Adrenal gland (tissue), 19 donors: ENCODE results near the gene DDX51. TPM values are rescaled to one million over a fixed set of nuclear protein-coding genes. Genes with fewer than 3 reads are reported as not detected.

Experiments used
- DNase-seq, 7 donors: peaks; one replicate each; pipeline ENCODE4 v3.0.0-alpha.2; 2019 to 2020
- H3K27ac ChIP-seq, 5 donors: fragments of 200-600 bp; sonication (generic) in 4 of 5; 1 replicate in 3 of 5; 2 replicates in 2 of 5; pipeline versions ENCODE4 v1.5.1 to v1.8.0; 2016 to 2020; ENCODE audit warnings: mild to moderate bottlenecking in 1 of 5
- H3K27me3 ChIP-seq: fragments of 200-600 bp; 2 replicates; pipeline ENCODE4 v1.8.0; 2021
- H3K36me3 ChIP-seq, 2 donors: fragments of 200-600 bp; replicated peaks in 1 of 2; 1 replicate in 1 of 2; 2 replicates in 1 of 2; pipeline versions ENCODE4 v1.5.1 to v1.8.0; 2018 to 2022
- H3K4me1 ChIP-seq, 2 donors: fragments of 200-600 bp; replicated peaks in 1 of 2; 1 replicate in 1 of 2; 2 replicates in 1 of 2; pipeline versions ENCODE4 v1.5.1 to v1.8.0; 2018 to 2021
- H3K4me3 ChIP-seq, 4 donors: fragments of 200-600 bp; sonication (generic) in 3 of 4; one replicate each; pipeline ENCODE4 v1.5.1; 2016 to 2018
- H3K9me3 ChIP-seq, 3 donors: fragments of 200-600 bp; sonication (generic) in 1 of 3; replicated peaks in 1 of 3; 1 replicate in 2 of 3; 2 replicates in 1 of 3; pipeline versions ENCODE4 v1.5.1 to v1.8.0; 2016 to 2021
- CTCF ChIP-seq, 6 experiments: fragments of 450-650 bp in 4 of 6; fragments of 200-600 bp in 2 of 6; sonication (generic) in 1 of 6; IDR thresholded peaks; 1 replicate in 5 of 6; 2 replicates in 1 of 6; pipeline versions ENCODE4 v1.5.1 to v1.8.0; 2016 to 2021; ENCODE audit warnings: antibody characterized with exemption in 6 of 6, mild to moderate bottlenecking in 2 of 6, moderate library complexity in 1 of 6
- POLR2A ChIP-seq, 2 donors: fragments of 450-650 bp; IDR thresholded peaks; one replicate each; pipeline ENCODE4 v1.6.1; 2017; ENCODE audit warnings: antibody characterized with exemption in 2 of 2, mild to moderate bottlenecking in 2 of 2, moderate library complexity in 1 of 2
- WGBS, 4 donors: extraction: QIAGEN DNeasy Blood & Tissue Kit in 2 of 4; methylation state at CpG; one replicate each; pipeline versions ENCODE4 v1.1.5 to v1.1.7; 2013 to 2017; 5-methylcytosine and 5-hydroxymethylcytosine counted together
- intact Hi-C, 2 donors: fragments of 100-400 bp; cut with DNase I; formaldehyde crosslinking; loops; one replicate each; pipeline versions ENCODE4 v1.14.1 to v1.15.0; 2022 to 2023
- long read RNA-seq, 10 donors: library from polyadenylated mRNA in 3 of 10; unstranded in 2 of 10; stranded (forward) in 1 of 10; transcript quantifications; one replicate each; pipeline ENCODE4 v2.0.0 and lab custom pipeline, GENCODE V29; 2021 to 2026
- polyA plus RNA-seq, 3 donors: library from polyadenylated mRNA; stranded (reverse); fragments of 200-250 nt in 2 of 3; fragments of 350-450 nt in 1 of 3; fragmentation: Illumina TruSeq in 1 of 3; extraction: RNeasy Lipid Tissue Mini Kit (QIAGEN cat#74804) in 1 of 3; gene quantifications; one replicate each; pipeline ENCODE4 v1.2.3, GENCODE V29; 2013 to 2014
- total RNA-seq, 9 donors: library from RNA; depleted of rRNA in 4 of 9; stranded (reverse); fragments of >200 nt in 4 of 9; fragments of 120-200 nt in 1 of 9; fragmentation: NEBNext Ultra II Directional in 1 of 9; extraction: Animal tissue kit (Norgen Biotek cat#: 25700) in 1 of 9; gene quantifications; one replicate each; pipeline versions ENCODE4 v1.1.0 to v1.2.4, GENCODE V29; 2013 to 2023
- donor health status: healthy with polysubstance abuse.
- donor health status: Bipolar disorder and iron deficiency.
- donor health status: DM: yes; HTN: yes; CAD: no.
- donor health status: DM: no; HTN: no; CAD: no.
- donor health status: DM: no; HTN: no; CAD: no.
- donor health status: DM: yes; HTN: yes; CAD: no.

The DDX51 gene, protein sequence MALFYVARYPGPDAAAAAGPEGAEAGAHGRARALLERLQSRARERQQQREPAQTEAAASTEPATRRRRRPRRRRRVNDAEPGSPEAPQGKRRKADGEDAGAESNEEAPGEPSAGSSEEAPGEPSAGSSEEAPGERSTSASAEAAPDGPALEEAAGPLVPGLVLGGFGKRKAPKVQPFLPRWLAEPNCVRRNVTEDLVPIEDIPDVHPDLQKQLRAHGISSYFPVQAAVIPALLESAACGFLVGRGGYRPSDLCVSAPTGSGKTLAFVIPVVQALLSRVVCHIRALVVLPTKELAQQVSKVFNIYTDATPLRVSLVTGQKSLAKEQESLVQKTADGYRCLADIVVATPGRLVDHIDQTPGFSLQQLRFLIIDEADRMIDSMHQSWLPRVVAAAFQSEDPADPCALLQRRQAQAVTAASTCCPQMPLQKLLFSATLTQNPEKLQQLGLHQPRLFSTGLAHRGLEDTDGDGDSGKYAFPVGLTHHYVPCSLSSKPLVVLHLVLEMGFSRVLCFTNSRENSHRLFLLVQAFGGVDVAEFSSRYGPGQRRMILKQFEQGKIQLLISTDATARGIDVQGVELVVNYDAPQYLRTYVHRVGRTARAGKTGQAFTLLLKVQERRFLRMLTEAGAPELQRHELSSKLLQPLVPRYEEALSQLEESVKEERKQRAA
- 10 to 100 TPM in 8 of 9 donors, 1 to 10 TPM in 1; 4.8 to 22.5 (median 14.2) TPM for total RNA-seq
- polyA plus RNA-seq, result 10 to 100 TPM in 2 of 3 donors, 1 to 10 TPM in 1; 7.5 to 64.4 (median 29.9) TPM
- long read RNA-seq, donor 1, full-length matches to known transcripts, result 2 of 2 reads
- long read RNA-seq, donor 1, partial matches to known transcripts, result 0 of 2 reads
- long read RNA-seq, donor 1, other reads (novel, unspliced or antisense), result 0 of 2 reads
- long read RNA-seq, donor 2, full-length matches to known transcripts, result 4 of 4 reads
- long read RNA-seq, donor 2, partial matches to known transcripts, result 0 of 4 reads
- long read RNA-seq, donor 2, other reads (novel, unspliced or antisense), result 0 of 4 reads
- long read RNA-seq, donor 3, result 0 reads
- long read RNA-seq, donor 4, result 0 reads
- long read RNA-seq, donor 5, full-length matches to known transcripts, result 37 of 56 reads
- long read RNA-seq, donor 5, partial matches to known transcripts, result 1 of 56 reads
- long read RNA-seq, donor 5, other reads (novel, unspliced or antisense), result 18 of 56 reads
- long read RNA-seq, donor 6, partial matches to known transcripts, result 1 of 4 reads
- long read RNA-seq, donor 6, other reads (novel, unspliced or antisense), result 2 of 4 reads
- long read RNA-seq, donor 7, result 0 reads
- long read RNA-seq, donor 8, partial matches to known transcripts, result 5 of 14 reads
- long read RNA-seq, donor 8, other reads (novel, unspliced or antisense), result 7 of 14 reads
- long read RNA-seq, donor 9, full-length matches to known transcripts, result 2 of 2 reads
- long read RNA-seq, donor 9, partial matches to known transcripts, result 0 of 2 reads
- long read RNA-seq, donor 9, other reads (novel, unspliced or antisense), result 0 of 2 reads
- long read RNA-seq, donor 10, full-length matches to known transcripts, result 5 of 5 reads
- long read RNA-seq, donor 10, partial matches to known transcripts, result 0 of 5 reads
- long read RNA-seq, donor 10, other reads (novel, unspliced or antisense), result 0 of 5 reads

- no peaks in the 10 kb centered on the region for H3K9me3 ChIP-seq
- peaks cover 15 to 23% of the 10 kb centered on the region in 2 donors for H3K4me1 ChIP-seq
- peak within 1 kb of the TSS in 4 of 5 donors; percentile 67 to 90 (median 76) for H3K27ac ChIP-seq
- H3K4me3 ChIP-seq, result peak within 1 kb of the TSS; percentile 66 to 100 (median 72)
- 0% methylated on average over 36 to 100 of the region's 100 CpGs; no CpG with 5 or more reads in 1 of the 4 donors for WGBS, 4 donors
- intact Hi-C loops, result no loop called here
- TF ChIP-seq CTCF (IDR thresholded peaks at IDR 0.05) (peak in 1 of 6 experiments; percentile 2), POLR2A (IDR thresholded peaks at IDR 0.05) (peak; percentile 58 to 60)
- no peaks in the 10 kb centered on the region for H3K27me3 ChIP-seq
- peaks cover 0 to 40% of the 10 kb centered on the region in 2 donors for H3K36me3 ChIP-seq
- peak; percentile 91 to 97 (median 94) for DNase-seq
These were observed at the start of gene DDX51, which contains the start of gene NOC4L for GRCh38 chr12:132144115-132144809. Gene DDX51 (minus strand): TSS chr12:132144319. CDS start chr12:132144296, 23 bp downstream. Gene NOC4L (plus strand): TSS chr12:132144457. CDS start chr12:132144489, 32 bp downstream.

GRCh38 chr12:132191715-132192553, 47.8 kb upstream of the DDX51 start:
- Histone ChIP-seq H3K9me3 (peaks cover 0 to 5% (median 0%) of the 10 kb centered on the region in 3 donors), H3K4me1 (peaks cover 3 to 16% of the 10 kb centered on the region in 2 donors), H3K36me3 (no peaks in the 10 kb centered on the region), H3K27me3 (no peaks in the 10 kb centered on the region), H3K27ac (peak overlapping the region in 1 of 5 donors; percentile 66), H3K4me3 (no peak overlapping the region)
- DNase-seq, result peak in 1 of 7 donors; percentile 90
- TF ChIP-seq POLR2A (IDR thresholded peaks at IDR 0.05) (peak in 1 of 2 donors; percentile 70), CTCF (IDR thresholded peaks at IDR 0.05) (peak in 2 of 6 experiments; percentile 30 to 34)
- intact Hi-C loops, result no loop called here
- WGBS, 4 donors, result 58 to 65% (median 59%) methylated on average over 24 to 31 of the region's 31 CpGs
